ENCODE results near the gene RRP1B. TPM values are rescaled to one million over a fixed set of nuclear protein-coding genes. Genes with fewer than 3 reads are reported as not detected.

The RRP1B gene
- total and polyA plus RNA-seq, 2 of the 13 experiments (the other 11 are each of a cell fraction or from before 2014, with no cell fraction given) = 16.3 to 46.2 TPM

DNA sequence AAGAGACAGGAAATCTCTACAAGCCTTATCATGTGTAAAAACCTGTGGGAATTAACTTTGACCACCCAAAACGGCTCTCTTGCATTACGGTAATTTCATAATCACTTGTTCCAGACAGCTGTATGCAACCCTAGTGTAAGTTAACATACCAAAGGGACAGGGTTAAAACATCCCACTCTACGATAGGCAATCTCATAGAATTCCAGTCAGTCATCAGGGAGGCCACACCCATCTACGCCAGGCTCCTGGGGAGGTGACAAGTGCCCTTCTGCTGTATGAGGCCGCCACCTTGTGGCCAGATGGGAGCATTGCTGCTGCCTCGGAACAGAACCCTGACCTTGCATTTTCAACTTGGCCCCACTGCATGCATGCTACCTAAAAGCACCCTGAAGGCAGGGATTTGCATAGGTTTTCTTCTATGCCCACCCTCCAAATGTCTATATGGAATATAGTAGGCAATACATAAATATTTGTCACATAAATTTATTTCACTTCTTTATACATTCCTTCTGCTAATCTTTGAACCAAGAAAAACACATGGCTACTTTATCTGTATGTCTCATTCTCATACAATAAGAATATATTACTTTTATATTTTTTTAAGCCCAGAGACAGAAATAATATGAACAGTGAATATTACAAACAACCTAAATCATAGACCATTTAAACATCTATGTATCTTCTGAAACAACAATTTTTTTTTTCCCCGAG, 12.7 kb upstream of the RRP1B start (continued):
- TF ChIP-seq, protein P1, sequence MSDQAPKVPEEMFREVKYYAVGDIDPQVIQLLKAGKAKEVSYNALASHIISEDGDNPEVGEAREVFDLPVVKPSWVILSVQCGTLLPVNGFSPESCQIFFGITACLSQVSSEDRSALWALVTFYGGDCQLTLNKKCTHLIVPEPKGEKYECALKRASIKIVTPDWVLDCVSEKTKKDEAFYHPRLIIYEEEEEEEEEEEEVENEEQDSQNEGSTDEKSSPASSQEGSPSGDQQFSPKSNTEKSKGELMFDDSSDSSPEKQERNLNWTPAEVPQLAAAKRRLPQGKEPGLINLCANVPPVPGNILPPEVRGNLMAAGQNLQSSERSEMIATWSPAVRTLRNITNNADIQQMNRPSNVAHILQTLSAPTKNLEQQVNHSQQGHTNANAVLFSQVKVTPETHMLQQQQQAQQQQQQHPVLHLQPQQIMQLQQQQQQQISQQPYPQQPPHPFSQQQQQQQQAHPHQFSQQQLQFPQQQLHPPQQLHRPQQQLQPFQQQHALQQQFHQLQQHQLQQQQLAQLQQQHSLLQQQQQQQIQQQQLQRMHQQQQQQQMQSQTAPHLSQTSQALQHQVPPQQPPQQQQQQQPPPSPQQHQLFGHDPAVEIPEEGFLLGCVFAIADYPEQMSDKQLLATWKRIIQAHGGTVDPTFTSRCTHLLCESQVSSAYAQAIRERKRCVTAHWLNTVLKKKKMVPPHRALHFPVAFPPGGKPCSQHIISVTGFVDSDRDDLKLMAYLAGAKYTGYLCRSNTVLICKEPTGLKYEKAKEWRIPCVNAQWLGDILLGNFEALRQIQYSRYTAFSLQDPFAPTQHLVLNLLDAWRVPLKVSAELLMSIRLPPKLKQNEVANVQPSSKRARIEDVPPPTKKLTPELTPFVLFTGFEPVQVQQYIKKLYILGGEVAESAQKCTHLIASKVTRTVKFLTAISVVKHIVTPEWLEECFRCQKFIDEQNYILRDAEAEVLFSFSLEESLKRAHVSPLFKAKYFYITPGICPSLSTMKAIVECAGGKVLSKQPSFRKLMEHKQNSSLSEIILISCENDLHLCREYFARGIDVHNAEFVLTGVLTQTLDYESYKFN (CRISPR knock-in tag; conservative IDR thresholded peaks at IDR 0.05) = no peak; the same call in 1 of the 2 replicates
- TF ChIP-seq CBX5 (CRISPR knock-in tag; IDR thresholded peaks at IDR 0.05; ENCODE audit: borderline replicate concordance) (0 out of 2 replicates have a peak, but pooled peaks have one; percentile 60), ZNF547 (CRISPR knock-in tag; IDR thresholded peaks at IDR 0.05) (no peak), PCBP2 (optimal IDR thresholded peaks at IDR 0.05; ENCODE audit: low read depth, low read length, poor library complexity, severe bottlenecking) (no peak), HOXD1 (CRISPR knock-in tag; IDR thresholded peaks at IDR 0.05) (peak; percentile 42; the same call in 1 of the 2 replicates), ZNF563 (CRISPR knock-in tag; IDR thresholded peaks at IDR 0.05) (no peak), ELF3 (CRISPR knock-in tag; IDR thresholded peaks at IDR 0.05) (peak; percentile 59; the same call in 1 of the 2 replicates), RELA (CRISPR knock-in tag; IDR thresholded peaks at IDR 0.05) (0 out of 2 replicates have a peak, but pooled peaks have one; percentile 45), POLR2AphosphoS5 (IDR thresholded peaks at IDR 0.05; ENCODE audit: low read depth, low read length) (no peak), SALL1 (CRISPR knock-in tag; IDR thresholded peaks at IDR 0.05) (peak; percentile 83), CHCHD3 (CRISPR knock-in tag; IDR thresholded peaks at IDR 0.05) (no peak), U2AF2 (IDR thresholded peaks at IDR 0.05; ENCODE audit: low read depth, low read length) (no peak), TAF15 (IDR thresholded peaks at IDR 0.05; ENCODE audit: low read depth, low read length, poor library complexity, severe bottlenecking) (no peak), TSC22D2 (CRISPR knock-in tag; IDR thresholded peaks at IDR 0.05; ENCODE audit: borderline replicate concordance) (peak; percentile 42; the same call in 1 of the 2 replicates), TARDBP (CRISPR knock-in tag; IDR thresholded peaks at IDR 0.05) (peak; percentile 41; the same call in 1 of the 2 replicates), ZNF780A (CRISPR knock-in tag; IDR thresholded peaks at IDR 0.05) (no peak), ZNF660 (CRISPR knock-in tag; IDR thresholded peaks at IDR 0.05; ENCODE audit: borderline replicate concordance, low read depth) (no peak), CREB1 (IDR thresholded peaks at IDR 0.05) (no peak), CREB1 (CRISPR knock-in tag; IDR thresholded peaks at IDR 0.05) (no peak), SIX1 (CRISPR knock-in tag; IDR thresholded peaks at IDR 0.05; ENCODE audit: borderline replicate concordance) (no peak), TBX3 (IDR thresholded peaks at IDR 0.05; ENCODE audit: borderline replicate concordance) (no peak), ATF2 (CRISPR knock-in tag; IDR thresholded peaks at IDR 0.05) (peak; percentile 70; the same call in 1 of the 2 replicates), PPARG (CRISPR knock-in tag; conservative IDR thresholded peaks at IDR 0.05) (0 out of 2 replicates have a peak, but pooled peaks have one; percentile 16), BCL6 (CRISPR knock-in tag; IDR thresholded peaks at IDR 0.05) (0 out of 2 replicates have a peak, but pooled peaks have one; percentile 39), ZNF777 (CRISPR knock-in tag; IDR thresholded peaks at IDR 0.05) (no peak)
- TF ChIP-seq, protein P2, sequence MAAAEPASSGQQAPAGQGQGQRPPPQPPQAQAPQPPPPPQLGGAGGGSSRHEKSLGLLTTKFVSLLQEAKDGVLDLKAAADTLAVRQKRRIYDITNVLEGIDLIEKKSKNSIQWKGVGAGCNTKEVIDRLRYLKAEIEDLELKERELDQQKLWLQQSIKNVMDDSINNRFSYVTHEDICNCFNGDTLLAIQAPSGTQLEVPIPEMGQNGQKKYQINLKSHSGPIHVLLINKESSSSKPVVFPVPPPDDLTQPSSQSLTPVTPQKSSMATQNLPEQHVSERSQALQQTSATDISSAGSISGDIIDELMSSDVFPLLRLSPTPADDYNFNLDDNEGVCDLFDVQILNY (CRISPR knock-in tag; conservative IDR thresholded peaks at IDR 0.05) = no peak
